Psoas muscle (tissue), 8 donors: Measurements from ENCODE around the gene CACNA1D. TPM values are rescaled to one million over a fixed set of nuclear protein-coding genes. Genes with fewer than 3 reads are reported as not detected.

Experiments used
- ATAC-seq, 4 donors: fragments of 200-7000 bp; cut with Tn5 transposase; one replicate each; pipeline ENCODE4 v1.9.1; 2020; ENCODE audit warnings: moderate library complexity in 3 of 4, mild to moderate bottlenecking in 2 of 4
- DNase-seq, 2 donors: peaks; one replicate each; pipeline ENCODE4 v3.0.0-alpha.2; 2020
- H3K27ac ChIP-seq: fragments of 200-600 bp; one replicate; pipeline ENCODE4 v1.8.0; 2022
- H3K27me3 ChIP-seq, 3 donors: fragments of 200-600 bp in 1 of 3; one replicate each; pipeline versions ENCODE4 v1.6.1 to v1.8.0; 2013 to 2022; ENCODE audit warnings: low read length in 2 of 3, mild to moderate bottlenecking in 2 of 3, moderate library complexity in 1 of 3; ENCODE audit not compliant: insufficient read depth in 3 of 3
- H3K36me3 ChIP-seq, 2 donors: fragments of 200-600 bp in 1 of 2; one replicate each; pipeline versions ENCODE4 v1.6.1 to v1.8.0; 2013 to 2022; ENCODE audit warnings: low read depth in 1 of 2, mild to moderate bottlenecking in 1 of 2, moderate library complexity in 1 of 2; ENCODE audit not compliant: insufficient read depth in 1 of 2
- H3K4me1 ChIP-seq: fragments of 200-600 bp; one replicate; pipeline ENCODE4 v1.8.0; 2022
- H3K4me3 ChIP-seq: fragments of 200-600 bp; one replicate; pipeline ENCODE4 v1.8.0; 2022; ENCODE audit warnings: mild to moderate bottlenecking
- H3K9me3 ChIP-seq: fragments of 200-600 bp; one replicate; pipeline ENCODE4 v1.8.0; 2022
- WGBS, 3 donors: extraction: QIAGEN DNeasy Blood & Tissue Kit; methylation state at CpG; one replicate each; pipeline versions ENCODE4 v1.1.6 to v1.1.7; 2013; 5-methylcytosine and 5-hydroxymethylcytosine counted together
- intact Hi-C, 2 donors: fragments of 100-400 bp; cut with DNase I; formaldehyde crosslinking; loops; one replicate each; pipeline versions ENCODE4 v1.11.0 to v1.14.2; 2022
- polyA plus RNA-seq, 3 donors: library from polyadenylated mRNA; stranded (reverse); fragments of 200-250 nt; gene quantifications; one replicate each; pipeline ENCODE4 v1.2.3, GENCODE V29; 2013
- total RNA-seq, 4 donors: library from RNA; stranded (reverse); fragmentation: NEBNext Ultra II Directional in 2 of 4; extraction: Animal tissue kit (Norgen Biotek cat#: 25700) in 2 of 4; gene quantifications; one replicate each; pipeline versions ENCODE4 v1.2.1 to v1.2.4, GENCODE V29; 2021 to 2023
- TF ChIP-seq, protein P1 (sequence below): fragments of 200-600 bp; IDR thresholded peaks from one replicate; pipeline ENCODE4 v1.8.0; 2022; ENCODE audit warnings: antibody characterized with exemption
- donor health status: healthy with polysubstance abuse.
- donor health status: DM: no; HTN: no; CAD: no; lungs with moderate emphysema.
- donor health status: Bipolar disorder and iron deficiency.
- donor health status: healthy.
- donor health status: DM: yes; HTN: yes; CAD: no.
- donor health status: DM: no; HTN: no; CAD: no.
- donor health status: DM: no; HTN: no; CAD: no.
- donor health status: DM: yes; HTN: yes; CAD: no.

The CACNA1D gene
- total and polyA plus RNA-seq, 7 donors, result 0.05 to 0.82 (median 0.28) TPM; not detected in 2

DNA sequence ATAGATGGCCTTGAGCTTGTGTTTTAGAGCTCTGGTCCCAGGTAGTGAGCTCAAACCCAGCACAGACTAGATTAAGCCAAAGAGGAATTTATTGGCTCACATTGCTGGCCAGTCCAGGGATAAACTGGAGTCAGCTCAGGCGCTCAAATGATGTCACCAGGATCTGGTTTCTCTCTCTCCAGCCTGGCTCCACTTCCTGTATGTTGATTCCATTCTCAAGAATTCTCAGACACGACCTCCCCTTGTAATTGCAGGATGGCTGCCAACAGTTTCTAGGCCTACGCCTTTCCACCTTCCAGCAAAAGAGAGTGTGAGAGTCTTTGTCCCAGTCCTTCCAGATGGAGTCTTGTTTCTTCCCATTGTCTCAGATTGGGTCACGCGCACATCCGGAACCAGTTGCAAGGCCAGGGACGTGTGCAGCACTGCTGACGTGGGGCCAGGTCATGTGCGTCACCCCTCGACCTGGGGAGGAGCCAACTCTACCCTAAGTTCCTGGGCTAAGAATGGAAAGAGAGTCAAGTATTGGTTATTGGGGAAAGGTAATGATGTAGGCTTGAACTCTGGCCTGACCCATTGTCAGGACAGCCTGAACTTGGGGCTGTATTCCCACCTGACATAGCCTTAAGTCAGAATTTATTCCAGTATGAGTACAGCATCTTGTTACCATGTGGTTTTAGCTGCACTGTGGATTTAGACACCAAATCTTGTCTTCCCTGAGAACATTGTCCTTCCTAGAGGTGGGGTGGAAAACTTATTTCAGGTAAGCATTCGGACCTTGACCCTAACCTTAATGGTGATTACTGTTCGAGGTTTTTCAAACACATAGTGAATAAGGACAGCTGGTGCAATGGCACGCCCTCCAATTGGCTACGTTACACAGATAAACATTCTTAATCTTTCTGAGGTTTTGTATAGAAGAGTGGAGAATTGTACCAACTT lies 31.6 kb downstream of the CACNA1D start:
- WGBS, 3 donors, result 62 to 69% (median 67%) methylated on average over 14 of the region's 14 CpGs
- no peaks in the 10 kb centered on the region for H3K27me3 ChIP-seq
- TF ChIP-seq, protein P1, sequence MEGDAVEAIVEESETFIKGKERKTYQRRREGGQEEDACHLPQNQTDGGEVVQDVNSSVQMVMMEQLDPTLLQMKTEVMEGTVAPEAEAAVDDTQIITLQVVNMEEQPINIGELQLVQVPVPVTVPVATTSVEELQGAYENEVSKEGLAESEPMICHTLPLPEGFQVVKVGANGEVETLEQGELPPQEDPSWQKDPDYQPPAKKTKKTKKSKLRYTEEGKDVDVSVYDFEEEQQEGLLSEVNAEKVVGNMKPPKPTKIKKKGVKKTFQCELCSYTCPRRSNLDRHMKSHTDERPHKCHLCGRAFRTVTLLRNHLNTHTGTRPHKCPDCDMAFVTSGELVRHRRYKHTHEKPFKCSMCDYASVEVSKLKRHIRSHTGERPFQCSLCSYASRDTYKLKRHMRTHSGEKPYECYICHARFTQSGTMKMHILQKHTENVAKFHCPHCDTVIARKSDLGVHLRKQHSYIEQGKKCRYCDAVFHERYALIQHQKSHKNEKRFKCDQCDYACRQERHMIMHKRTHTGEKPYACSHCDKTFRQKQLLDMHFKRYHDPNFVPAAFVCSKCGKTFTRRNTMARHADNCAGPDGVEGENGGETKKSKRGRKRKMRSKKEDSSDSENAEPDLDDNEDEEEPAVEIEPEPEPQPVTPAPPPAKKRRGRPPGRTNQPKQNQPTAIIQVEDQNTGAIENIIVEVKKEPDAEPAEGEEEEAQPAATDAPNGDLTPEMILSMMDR, result no peak
- H3K4me1 ChIP-seq, result no peaks in the 10 kb centered on the region
- ATAC-seq (peak in 2 of 4 donors; percentile 40 to 67), DNase-seq (peak in 1 of 2 donors; percentile 43)
- H3K36me3 ChIP-seq, result no peaks in the 10 kb centered on the region
- no peak overlapping the region for H3K4me3 ChIP-seq
- intact Hi-C loops, result no loop called here
- no peaks in the 10 kb centered on the region for H3K9me3 ChIP-seq
- no peak overlapping the region for H3K27ac ChIP-seq

DNA sequence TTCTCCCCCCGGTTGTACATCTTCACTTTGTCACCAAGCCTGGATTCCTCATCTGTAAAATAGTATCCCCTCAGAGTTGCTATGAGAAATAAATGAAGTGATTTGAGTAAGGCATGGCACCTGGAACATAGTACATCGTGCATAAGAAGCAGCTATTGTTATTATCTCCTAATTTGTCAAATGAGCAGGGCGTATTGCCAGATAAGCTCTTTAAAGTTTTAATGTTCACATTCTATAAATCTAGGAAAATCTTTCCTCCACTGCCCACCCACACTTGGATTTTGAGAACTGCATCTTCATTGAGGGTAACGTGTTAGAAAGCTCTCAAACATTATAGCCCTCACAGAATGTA lies 32.3 kb downstream of the CACNA1D start:
- Histone ChIP-seq H3K9me3 (no peaks in the 10 kb centered on the region), H3K27me3 (peaks cover 0 to under 1% (median 0%) of the 10 kb centered on the region in 3 donors), H3K4me3 (no peak overlapping the region), H3K4me1 (no peaks in the 10 kb centered on the region), H3K27ac (no peak overlapping the region), H3K36me3 (no peaks in the 10 kb centered on the region)
- TF ChIP-seq, protein P1, result no peak
- intact Hi-C loops, result no loop called here
- no peak for ATAC-seq
- DNase-seq, result no peak
- 86 to 90% (median 87%) methylated on average over 4 of the region's 4 CpGs for WGBS, 3 donors

DNA sequence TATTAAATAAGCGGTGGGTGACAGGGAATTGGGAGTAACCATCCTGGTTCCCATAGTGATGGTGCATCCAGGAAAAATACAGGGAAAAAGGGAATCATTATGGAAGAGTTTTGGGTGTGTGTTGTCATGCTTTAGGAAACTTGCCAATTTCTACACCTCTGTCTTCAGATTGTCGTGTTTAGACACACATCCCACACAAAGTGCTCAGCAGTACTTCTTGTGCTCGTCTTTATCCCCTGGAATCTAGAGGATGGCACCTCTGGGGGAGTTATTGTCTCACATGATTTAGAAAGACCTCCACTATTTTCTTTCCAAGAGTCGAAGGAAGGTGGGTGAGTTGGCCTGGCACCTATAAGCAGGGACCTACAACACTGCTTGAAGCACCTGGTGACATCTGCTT lies 35.8 kb downstream of the CACNA1D start:
- no peak for ATAC-seq
- no peak overlapping the region for H3K27ac ChIP-seq
- 70 to 81% (median 71%) methylated on average over 4 of the region's 4 CpGs for WGBS, 3 donors
- no peak overlapping the region for H3K4me3 ChIP-seq
- DNase-seq, result no peak
- H3K9me3 ChIP-seq, result no peaks in the 10 kb centered on the region
- intact Hi-C loops, result no loop called here
- no peaks in the 10 kb centered on the region for H3K4me1 ChIP-seq
- peaks cover 0 to 3% (median 0%) of the 10 kb centered on the region in 3 donors for H3K27me3 ChIP-seq
- no peaks in the 10 kb centered on the region for H3K36me3 ChIP-seq
- TF ChIP-seq, protein P1, result no peak

DNA sequence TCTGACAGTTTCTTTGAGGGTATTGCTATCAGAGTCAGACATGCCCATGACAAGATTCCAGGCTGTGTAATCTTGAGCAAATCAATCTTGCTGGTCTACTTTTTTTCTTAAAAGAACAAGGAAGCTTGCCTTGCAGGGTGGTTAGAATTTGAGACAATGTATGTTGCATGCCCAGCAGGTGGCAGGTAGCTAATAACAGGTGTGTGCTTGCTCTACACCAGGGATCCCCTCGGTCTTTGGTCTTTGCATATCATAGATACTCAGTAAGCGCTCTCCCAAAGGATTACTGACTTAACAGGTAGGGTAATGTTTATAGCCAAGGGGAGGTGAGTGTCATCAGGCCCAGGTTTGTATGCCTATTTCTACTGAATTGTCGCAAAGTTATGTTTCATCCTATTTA lies 37.3 kb downstream of the CACNA1D start:
- 63 to 74% (median 68%) methylated on average over 3 of the region's 3 CpGs for WGBS, 3 donors
- Histone ChIP-seq H3K4me3 (no peak overlapping the region), H3K36me3 (no peaks in the 10 kb centered on the region), H3K9me3 (no peaks in the 10 kb centered on the region), H3K27me3 (peaks cover 0 to 3% (median 0%) of the 10 kb centered on the region in 3 donors), H3K27ac (no peak overlapping the region), H3K4me1 (no peaks in the 10 kb centered on the region)
- TF ChIP-seq, protein P1, result no peak
- intact Hi-C loops, result no loop called here
- DNase-seq (no peak), ATAC-seq (no peak)
